Testis (tissue), 3 donors: ENCODE data around the gene KRTAP5-3. TPM values are rescaled to one million over a fixed set of nuclear protein-coding genes. Genes with fewer than 3 reads are reported as not detected.

Experiments
- DNase-seq: peaks from one replicate; pipeline ENCODE4 v3.0.0-alpha.2; 2019
- H3K27ac ChIP-seq, 2 donors: fragments of 200-600 bp; sonication (generic); one replicate each; pipeline ENCODE4 v1.5.1; 2019
- H3K27me3 ChIP-seq: fragments of 200-600 bp; sonication (generic); one replicate; pipeline ENCODE4 v1.5.1; 2019
- H3K36me3 ChIP-seq: fragments of 200-600 bp; sonication (generic); one replicate; pipeline ENCODE4 v1.5.1; 2017; ENCODE audit warnings: low read depth; ENCODE audit errors: missing control alignments
- H3K4me1 ChIP-seq: fragments of 200-600 bp; sonication (generic); one replicate; pipeline ENCODE4 v1.5.1; 2019
- H3K4me3 ChIP-seq, 2 donors: fragments of 200-600 bp; sonication (generic); one replicate each; pipeline ENCODE4 v1.5.1; 2017 to 2019
- H3K9me3 ChIP-seq: fragments of 200-600 bp; sonication (generic); one replicate; pipeline ENCODE4 v1.5.1; 2017
- POLR2A ChIP-seq: fragments of 450-650 bp; IDR thresholded peaks from one replicate; pipeline ENCODE4 v1.6.1; 2017; ENCODE audit warnings: antibody characterized with exemption, mild to moderate bottlenecking, moderate library complexity
- WGBS, 2 donors: methylation state at CpG; one replicate each; pipeline ENCODE4 v1.1.5; 2018; 5-methylcytosine and 5-hydroxymethylcytosine counted together
- intact Hi-C: fragments of 100-400 bp; cut with DNase I; formaldehyde crosslinking; loops from one replicate; pipeline ENCODE4 v1.15.1; 2023; ENCODE audit warnings: low total_unique reads
- polyA plus RNA-seq: library from polyadenylated mRNA; stranded (reverse); fragments of 350-450 nt; fragmentation: Illumina TruSeq; extraction: RNeasy Lipid Tissue Mini Kit (QIAGEN cat#74804); gene quantifications from one replicate; pipeline ENCODE4 v1.2.3, GENCODE V29; 2014; ENCODE audit warnings: low read depth, low replicate concordance; ENCODE audit not compliant: insufficient read depth
- total RNA-seq, 2 donors: library from RNA; depleted of rRNA; stranded (reverse); fragments of >200 nt; gene quantifications; one replicate each; pipeline ENCODE4 v1.2.3, GENCODE V29; 2016
- TF ChIP-seq, protein P1 (sequence below), 3 experiments: fragments of 450-650 bp in 2 of 3; fragments of 200-600 bp in 1 of 3; sonication (generic) in 1 of 3; IDR thresholded peaks; one replicate each; pipeline ENCODE4 v1.5.1; 2016 to 2019; ENCODE audit warnings: antibody characterized with exemption in 3 of 3, mild to moderate bottlenecking in 2 of 3, moderate library complexity in 1 of 3

KRTAP5-3 gene
- total and polyA plus RNA-seq, 3 donors from 2014 or later: not detected

GRCh38 chr11:1573903-1574237, 34.4 kb downstream of the KRTAP5-3 start:
- intact Hi-C loops: no loop called here
- Histone ChIP-seq H3K27ac (no peak overlapping the region), H3K4me3 (no peak overlapping the region), H3K27me3 (no peaks in the 10 kb centered on the region), H3K9me3 (no peaks in the 10 kb centered on the region), H3K36me3 (no peaks in the 10 kb centered on the region), H3K4me1 (peaks cover 18% of the 10 kb centered on the region)
- 3 to 5% methylated on average over 6 to 7 of the region's 7 CpGs for WGBS, 2 donors
- DNase-seq: no peak
- TF ChIP-seq, protein P1, sequence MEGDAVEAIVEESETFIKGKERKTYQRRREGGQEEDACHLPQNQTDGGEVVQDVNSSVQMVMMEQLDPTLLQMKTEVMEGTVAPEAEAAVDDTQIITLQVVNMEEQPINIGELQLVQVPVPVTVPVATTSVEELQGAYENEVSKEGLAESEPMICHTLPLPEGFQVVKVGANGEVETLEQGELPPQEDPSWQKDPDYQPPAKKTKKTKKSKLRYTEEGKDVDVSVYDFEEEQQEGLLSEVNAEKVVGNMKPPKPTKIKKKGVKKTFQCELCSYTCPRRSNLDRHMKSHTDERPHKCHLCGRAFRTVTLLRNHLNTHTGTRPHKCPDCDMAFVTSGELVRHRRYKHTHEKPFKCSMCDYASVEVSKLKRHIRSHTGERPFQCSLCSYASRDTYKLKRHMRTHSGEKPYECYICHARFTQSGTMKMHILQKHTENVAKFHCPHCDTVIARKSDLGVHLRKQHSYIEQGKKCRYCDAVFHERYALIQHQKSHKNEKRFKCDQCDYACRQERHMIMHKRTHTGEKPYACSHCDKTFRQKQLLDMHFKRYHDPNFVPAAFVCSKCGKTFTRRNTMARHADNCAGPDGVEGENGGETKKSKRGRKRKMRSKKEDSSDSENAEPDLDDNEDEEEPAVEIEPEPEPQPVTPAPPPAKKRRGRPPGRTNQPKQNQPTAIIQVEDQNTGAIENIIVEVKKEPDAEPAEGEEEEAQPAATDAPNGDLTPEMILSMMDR (IDR thresholded peaks at IDR 0.05): no peak
- TF ChIP-seq POLR2A: no peak

GRCh38 chr11:1573077-1573902, 35.0 kb downstream of the KRTAP5-3 start:
- intact Hi-C loops: no loop called here
- Histone ChIP-seq H3K36me3 (no peaks in the 10 kb centered on the region), H3K27ac (peak overlapping the region in 1 of 2 donors; percentile 76), H3K4me3 (peak overlapping the region; percentile 54 to 66), H3K4me1 (peaks cover 18% of the 10 kb centered on the region), H3K9me3 (no peaks in the 10 kb centered on the region), H3K27me3 (no peaks in the 10 kb centered on the region)
- DNase-seq: no peak
- no peak for TF ChIP-seq POLR2A
- TF ChIP-seq, protein P1 (IDR thresholded peaks at IDR 0.05): no peak
- WGBS, 2 donors: 2 to 3% methylated on average over 19 to 36 of the region's 37 CpGs

DNA sequence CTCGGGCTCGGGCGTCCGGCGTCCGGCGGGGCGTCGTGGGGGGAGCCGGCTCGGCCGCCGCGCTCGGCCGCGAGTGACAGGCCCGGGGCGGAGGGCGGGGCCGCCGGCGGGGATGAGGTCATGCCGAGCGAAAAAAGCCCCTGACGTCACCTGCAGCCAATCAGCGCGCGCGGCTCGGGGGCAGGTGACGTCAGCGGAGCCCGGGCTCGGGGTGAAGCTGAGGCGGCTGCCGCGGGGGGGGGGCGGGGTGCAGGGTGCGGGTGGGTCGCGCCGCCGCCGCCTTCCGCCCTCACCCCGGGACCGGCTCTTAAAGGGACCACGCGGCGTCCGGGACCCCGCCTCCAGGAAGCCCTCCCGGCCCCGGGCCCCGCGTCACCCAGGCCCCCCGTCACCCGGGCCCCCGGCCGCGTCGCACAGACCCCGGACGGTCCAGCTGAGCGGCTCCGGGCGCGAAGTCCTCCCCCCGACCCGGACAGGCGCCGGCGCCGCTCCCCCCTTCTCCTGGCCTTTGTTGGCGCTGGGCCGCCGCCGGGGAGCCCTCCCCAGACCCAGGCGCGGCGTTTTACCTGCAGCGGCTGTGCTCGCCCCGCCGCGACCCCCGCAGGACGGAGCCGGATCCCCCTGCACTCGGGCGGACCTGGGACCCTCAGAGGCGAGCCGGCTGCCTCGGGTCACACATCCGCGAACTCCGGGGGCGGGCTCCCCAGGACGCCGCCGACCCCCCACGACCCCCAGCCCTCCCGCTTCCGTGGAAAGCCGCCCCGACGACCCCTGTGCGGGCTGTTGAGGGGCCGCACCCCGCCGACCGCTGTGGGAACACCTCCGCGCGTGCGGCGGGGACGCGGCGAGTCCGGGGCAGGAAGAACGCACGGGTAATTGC, 35.8 kb downstream of the KRTAP5-3 start, which contains the start of gene DUSP8:
Gene DUSP8, minus strand, starts transcription at position 75 of the 880 bp plus-strand sequence. CDS start 6,445 bp downstream, outside the sequence.
- Histone ChIP-seq H3K27ac (peak within 1 kb of the TSS; percentile 55 to 76), H3K4me3 (peak within 1 kb of the TSS; percentile 54 to 66), H3K9me3 (no peaks in the 10 kb centered on the region), H3K36me3 (no peaks in the 10 kb centered on the region), H3K4me1 (peaks cover 18% of the 10 kb centered on the region), H3K27me3 (no peaks in the 10 kb centered on the region)
- TF ChIP-seq, protein P1 (IDR thresholded peaks at IDR 0.05): no peak
- no peak for TF ChIP-seq POLR2A
- DNase-seq: peak; percentile 93
- intact Hi-C loops: no loop called here
- WGBS, 2 donors: 1% methylated on average over 62 of the region's 124 CpGs; no CpG with 5 or more reads in 1 of the 2 donors

DNA sequence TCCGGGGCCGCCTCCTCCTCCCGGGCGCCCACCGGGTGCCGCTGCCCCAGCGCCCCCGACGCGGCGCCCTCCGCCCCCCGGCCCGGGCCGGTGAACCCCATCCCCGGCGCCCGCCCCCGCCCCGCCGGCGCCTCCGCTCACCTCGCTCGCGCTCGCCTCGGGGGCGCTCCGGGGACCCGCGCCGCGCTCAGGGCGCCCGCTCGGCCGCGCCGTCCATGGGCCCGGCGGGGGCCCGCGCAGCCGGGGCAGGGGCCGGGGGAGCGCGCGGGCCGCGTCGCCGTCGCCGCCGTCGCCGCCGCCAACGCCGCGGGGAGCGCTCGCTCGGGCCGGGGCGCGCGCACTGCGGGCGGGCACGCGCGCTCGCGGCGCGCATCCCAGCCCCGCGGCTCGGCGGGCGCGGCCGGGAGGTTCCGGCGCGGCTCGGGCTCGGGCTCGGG, 36.5 kb downstream of the KRTAP5-3 start:
- Histone ChIP-seq H3K27ac (peak overlapping the region in 1 of 2 donors; percentile 61), H3K36me3 (no peaks in the 10 kb centered on the region), H3K4me1 (peaks cover 18% of the 10 kb centered on the region), H3K9me3 (no peaks in the 10 kb centered on the region), H3K4me3 (peak overlapping the region; percentile 54 to 65), H3K27me3 (no peaks in the 10 kb centered on the region)
- DNase-seq: no peak
- no peak for TF ChIP-seq POLR2A
- TF ChIP-seq, protein P1 (IDR thresholded peaks at IDR 0.05): no peak
- intact Hi-C loops: no loop called here
- WGBS, 2 donors: 1% methylated on average over 61 of the region's 91 CpGs; no CpG with 5 or more reads in 1 of the 2 donors
